Measurements from ENCODE around the gene AHCYL2. TPM values are rescaled to one million over a fixed set of nuclear protein-coding genes. Genes with fewer than 3 reads are reported as not detected.
"Not testable (repeated sequence)": the region's sequence is repeated elsewhere in the genome, so short reads cannot be mapped to it uniquely, and the experiment has no call there.

Gene AHCYL2
- total and polyA plus RNA-seq, 2 experiments from 2014 or later = 1.9 to 8.9 TPM

DNA sequence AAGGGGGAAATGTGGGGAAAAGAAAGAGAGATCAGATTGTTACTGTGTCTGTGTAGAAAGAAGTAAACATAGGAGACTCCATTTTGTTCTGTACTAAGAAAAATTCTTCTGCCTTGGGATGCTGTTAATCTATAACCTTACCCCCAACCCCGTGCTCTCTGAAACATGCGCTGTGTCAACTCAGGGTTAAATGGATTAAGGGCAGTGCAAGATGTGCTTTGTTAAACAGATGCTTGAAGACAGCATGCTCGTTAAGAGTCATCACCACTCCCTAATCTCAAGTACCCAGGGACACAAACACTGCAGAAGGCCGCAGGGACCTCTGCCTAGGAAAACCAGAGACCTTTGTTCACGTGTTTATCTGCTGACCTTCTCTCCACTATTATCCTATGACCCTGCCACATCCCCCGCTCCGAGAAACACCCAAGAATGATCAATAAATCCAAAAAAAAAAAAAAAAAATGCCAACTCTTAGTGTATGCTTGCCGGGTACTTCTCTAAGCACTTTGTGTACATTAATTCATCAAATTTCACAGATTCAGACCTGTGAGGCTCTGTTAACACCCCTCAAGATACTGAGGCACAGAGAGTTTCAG is 7.9 kb upstream of the AHCYL2 start:
- H3K27ac ChIP-seq; H4K20me1 ChIP-seq (ENCODE audit: insufficient read depth); H3K36me3 ChIP-seq (ENCODE audit: low read depth); H3K9ac ChIP-seq; DNase-seq; H3K9me2 ChIP-seq (ENCODE audit: insufficient read depth); H3K9me3 ChIP-seq (ENCODE audit: low read depth); H3F3A ChIP-seq (ENCODE audit: insufficient read depth); H3K4me2 ChIP-seq (ENCODE audit: unreplicated experiment); H3K4me3 ChIP-seq; H3K4me1 ChIP-seq (ENCODE audit: insufficient read depth); H3K79me2 ChIP-seq (ENCODE audit: insufficient read depth); H3K27me3 ChIP-seq (replicated peaks; ENCODE audit: insufficient read depth); H2AFZ ChIP-seq: not testable (repeated sequence)
- WGBS, 2 experiments (ENCODE audit: low coverage in 1 of 2, low lambda C conversion rate in 2 of 2, missing lambda C conversion rate in 2 of 2) = 53 to 67% methylated on average over 8 of the region's 8 CpGs
- in situ Hi-C loops (cut with MboI) = loop anchor here (25.0 kb wide), 1 partner anchor 420 kb away; no protein-coding TSS in a partner anchor

DNA sequence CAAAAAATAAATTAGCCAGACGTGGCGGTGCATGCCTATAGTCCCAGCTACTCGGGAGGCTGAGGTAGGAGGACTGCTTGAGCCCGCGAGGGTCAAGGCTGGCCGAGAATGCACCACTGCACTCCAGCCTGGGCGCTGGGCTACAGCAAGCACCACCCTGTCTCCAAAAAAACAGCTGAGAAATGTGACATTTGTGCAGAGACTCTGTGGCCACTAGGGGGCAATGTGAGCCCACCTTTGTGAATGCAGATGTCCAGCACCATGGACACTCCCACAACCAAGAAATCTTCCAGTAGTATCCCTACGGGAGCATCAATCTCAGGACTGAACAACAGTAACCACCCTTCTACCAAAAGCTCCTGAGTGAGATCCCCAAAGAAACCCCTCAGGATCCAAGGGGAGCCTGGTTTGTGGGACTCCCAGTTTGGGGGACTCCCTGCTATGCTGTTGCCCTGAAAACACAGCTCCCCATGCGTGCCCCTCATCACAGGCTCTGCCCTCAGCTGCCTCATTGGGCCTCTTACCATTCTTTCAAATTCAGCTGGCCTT is 6.2 kb upstream of the AHCYL2 start:
- Histone ChIP-seq H3K9ac (no peak overlapping the region), H3K27ac (no peak overlapping the region), H3F3A (ENCODE audit: insufficient read depth) (no peaks in the 10 kb centered on the region), H3K9me3 (ENCODE audit: low read depth) (no peaks in the 10 kb centered on the region), H3K4me1 (ENCODE audit: insufficient read depth) (no peaks in the 10 kb centered on the region), H3K27me3 (replicated peaks; ENCODE audit: insufficient read depth) (no peaks in the 10 kb centered on the region), H3K79me2 (ENCODE audit: insufficient read depth) (no peaks in the 10 kb centered on the region), H4K20me1 (ENCODE audit: insufficient read depth) (no peaks in the 10 kb centered on the region), H2AFZ (no peak overlapping the region), H3K4me2 (ENCODE audit: unreplicated experiment) (no peak overlapping the region), H3K4me3 (no peak overlapping the region), H3K36me3 (ENCODE audit: low read depth) (no peaks in the 10 kb centered on the region), H3K9me2 (ENCODE audit: insufficient read depth) (no peaks in the 10 kb centered on the region)
- DNase-seq = peak; percentile 87
- in situ Hi-C loops (cut with MboI) = loop anchor here (25.0 kb wide), 1 partner anchor 419 kb away; no protein-coding TSS in a partner anchor
- 16 to 17% methylated on average over 9 of the region's 9 CpGs for WGBS, 2 experiments (ENCODE audit: low coverage in 1 of 2, low lambda C conversion rate in 2 of 2, missing lambda C conversion rate in 2 of 2)
- TF ChIP-seq EZH2phosphoT487 (IDR thresholded peaks at IDR 0.05; ENCODE audit: insufficient read depth, low read depth) (no peak), EZH2 (IDR thresholded peaks at IDR 0.05; ENCODE audit: insufficient read depth, poor library complexity, severe bottlenecking) (no peak)

DNA sequence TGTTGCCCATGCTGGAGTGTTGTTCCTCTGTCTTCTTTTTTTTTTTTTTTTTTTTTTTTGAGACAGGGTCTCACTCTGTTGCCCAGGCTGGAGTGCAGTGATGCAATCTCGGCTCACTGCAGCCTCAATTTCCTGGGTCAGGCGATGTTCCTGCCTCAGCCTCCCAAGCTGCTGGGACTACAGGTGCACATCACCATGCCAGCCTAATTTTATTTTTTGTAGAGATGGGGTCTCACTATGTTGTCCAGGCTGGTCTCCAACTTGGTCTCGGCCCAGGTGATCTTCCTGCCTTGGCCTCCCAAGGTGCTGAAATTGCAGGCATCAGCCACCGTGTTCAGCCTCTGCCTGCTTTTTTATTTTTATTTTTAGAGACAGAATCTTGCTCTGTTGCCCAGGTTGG is 5.7 kb upstream of the AHCYL2 start:
- not testable (repeated sequence) for H3F3A ChIP-seq (ENCODE audit: insufficient read depth); H3K4me2 ChIP-seq (ENCODE audit: unreplicated experiment); DNase-seq; H3K9me3 ChIP-seq (ENCODE audit: low read depth); H3K36me3 ChIP-seq (ENCODE audit: low read depth); H2AFZ ChIP-seq; H4K20me1 ChIP-seq (ENCODE audit: insufficient read depth); H3K4me3 ChIP-seq; H3K27me3 ChIP-seq (replicated peaks; ENCODE audit: insufficient read depth); H3K79me2 ChIP-seq (ENCODE audit: insufficient read depth); H3K4me1 ChIP-seq (ENCODE audit: insufficient read depth); H3K27ac ChIP-seq; H3K9ac ChIP-seq; H3K9me2 ChIP-seq (ENCODE audit: insufficient read depth)
- in situ Hi-C loops (cut with MboI) = loop anchor here (25.0 kb wide), 1 partner anchor 418 kb away; no protein-coding TSS in a partner anchor
- WGBS, 2 experiments (ENCODE audit: low coverage in 1 of 2, low lambda C conversion rate in 2 of 2, missing lambda C conversion rate in 2 of 2) = 69 to 75% methylated on average over 4 of the region's 4 CpGs

DNA sequence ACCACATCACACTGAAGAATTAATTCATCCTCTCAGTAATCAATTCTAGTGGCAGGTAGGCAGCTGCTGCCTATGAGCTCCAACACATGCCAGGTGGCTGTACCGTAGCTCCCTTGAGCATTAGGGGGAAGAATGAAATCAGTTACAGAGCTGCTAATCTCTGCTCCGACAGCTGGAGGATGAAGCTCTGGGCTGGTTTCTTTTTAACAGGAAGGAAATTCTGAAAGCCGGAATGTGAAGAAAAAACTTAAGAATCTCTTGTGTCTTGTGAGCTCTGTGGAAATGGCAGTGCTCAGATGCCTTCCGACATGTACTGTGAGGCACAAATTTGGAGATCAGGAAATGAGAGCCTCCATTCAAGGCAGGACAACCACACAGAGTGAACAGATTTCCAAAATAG is 2.8 kb upstream of the AHCYL2 start:
- Histone ChIP-seq H3K9me2 (ENCODE audit: insufficient read depth) (no peaks in the 10 kb centered on the region), H3K79me2 (ENCODE audit: insufficient read depth) (peaks cover 6% of the 10 kb centered on the region; the same call in 1 of the 2 replicates), H4K20me1 (ENCODE audit: insufficient read depth) (no peaks in the 10 kb centered on the region), H3K4me2 (ENCODE audit: unreplicated experiment) (no peak overlapping the region), H3F3A (ENCODE audit: insufficient read depth) (peaks cover 6% of the 10 kb centered on the region; the same call in 1 of the 2 replicates), H3K27ac (no peak overlapping the region), H3K4me3 (no peak overlapping the region; the same call in 1 of the 2 replicates), H3K9ac (no peak overlapping the region), H3K36me3 (ENCODE audit: low read depth) (no peaks in the 10 kb centered on the region), H3K4me1 (ENCODE audit: insufficient read depth) (peaks cover 5% of the 10 kb centered on the region; the same call in 1 of the 2 replicates), H3K27me3 (replicated peaks; ENCODE audit: insufficient read depth) (no peaks in the 10 kb centered on the region), H3K9me3 (ENCODE audit: low read depth) (no peaks in the 10 kb centered on the region), H2AFZ (peak overlapping the region; percentile 46; the same call in 1 of the 2 replicates)
- TF ChIP-seq EZH2 (IDR thresholded peaks at IDR 0.05; ENCODE audit: insufficient read depth, poor library complexity, severe bottlenecking) (no peak), EZH2phosphoT487 (IDR thresholded peaks at IDR 0.05; ENCODE audit: insufficient read depth, low read depth) (no peak)
- no peak for DNase-seq
- WGBS, 2 experiments (ENCODE audit: low coverage in 1 of 2, low lambda C conversion rate in 2 of 2, missing lambda C conversion rate in 2 of 2) = 16 to 23% methylated on average over 4 of the region's 4 CpGs
- in situ Hi-C loops (cut with MboI) = loop anchor here (10.0 to 25.0 kb wide), 2 partner anchors 263 to 415 kb away; no protein-coding TSS in a partner anchor

All from GM23248 (cell line).